Endothelial cell of umbilical vein (primary cell): ENCODE results near the gene MARCOL. TPM values are rescaled to one million over a fixed set of nuclear protein-coding genes. Genes with fewer than 3 reads are reported as not detected.

Experiments
- BruUV-seq: library from RNA; stranded (reverse); fragments of 400-500 nt; replicated peaks from 2 replicates; lab custom pipeline; 2021; lab: Mats Ljungman, UMichigan
- CTCF ChIA-PET: fragments of 300-600, 350-600 bp; sonication (Branson Sonifier 250); formaldehyde crosslinking; loops from one replicate; lab custom pipeline; 2021; ENCODE audit warnings: antibody characterized with exemption, inconsistent platforms; lab: Charles Lee
- POLR2A ChIA-PET: fragments of 300-600, 350-600 bp; sonication (Branson Sonifier 250); formaldehyde crosslinking; loops from one replicate; lab custom pipeline; 2021; ENCODE audit warnings: antibody characterized with exemption, inconsistent platforms; lab: Charles Lee
- DNase-seq: peaks from one replicate; pipeline ENCODE4 v3.0.0-alpha.2; 2011; ENCODE audit warnings: low read depth, low spot score
- FAIRE-seq: peaks from 2 replicates; lab custom pipeline; 2011; peaks lifted over from hg19 to GRCh38; lab: Jason Lieb, UNC
- H2AFZ ChIP-seq: 2 replicates; pipeline ENCODE4 v1.6.0; 2012; ENCODE audit warnings: low read depth, low read length, control low read depth, inconsistent platforms
- H3K27ac ChIP-seq: 2 replicates; pipeline ENCODE4 v1.5.1; 2011; ENCODE audit warnings: low read depth, mild to moderate bottlenecking, control low read depth, low read length, moderate library complexity; ENCODE audit not compliant: insufficient read depth
- H3K27me3 ChIP-seq, 2 experiments: 2 replicates each; pipeline versions ENCODE4 v1.6.0 to v1.6.1; 2011; ENCODE audit warnings: low read length in 2 of 2, mixed read lengths in 1 of 2; ENCODE audit not compliant: control insufficient read depth in 2 of 2, insufficient read depth in 2 of 2
- H3K36me3 ChIP-seq, 2 experiments: 2 replicates in 1 of 2; 3 replicates in 1 of 2; pipeline ENCODE4 v1.5.1; 2011; ENCODE audit warnings: low read length in 2 of 2, mild to moderate bottlenecking in 1 of 2, moderate library complexity in 1 of 2; ENCODE audit not compliant: control insufficient read depth in 2 of 2, insufficient read depth in 2 of 2; ENCODE audit errors: extremely low read depth in 1 of 2
- H3K4me1 ChIP-seq: 3 replicates; pipeline ENCODE4 v1.5.1; 2011; ENCODE audit warnings: mild to moderate bottlenecking, low read length; ENCODE audit not compliant: control insufficient read depth, insufficient read depth; ENCODE audit errors: extremely low read depth
- H3K4me2 ChIP-seq: 2 replicates; pipeline ENCODE4 v1.6.1; 2011; ENCODE audit warnings: low read length, control low read depth, mixed read lengths; ENCODE audit not compliant: insufficient read depth
- H3K4me3 ChIP-seq, 3 experiments: fragments of 200-600 bp in 1 of 3; sonication (generic), shearing (Covaris generic) in 1 of 3; replicated peaks in 1 of 3; 2 replicates each; pipeline ENCODE4 v1.5.1; 2011 to 2016; ENCODE audit warnings: control low read depth in 3 of 3, low read length in 3 of 3, mild to moderate bottlenecking in 2 of 3, inconsistent platforms in 1 of 3, low read depth in 1 of 3, moderate library complexity in 1 of 3; ENCODE audit not compliant: insufficient read depth in 1 of 3
- H3K79me2 ChIP-seq: 2 replicates; pipeline ENCODE4 v1.6.0; 2012; ENCODE audit warnings: low read length, inconsistent platforms; ENCODE audit not compliant: control insufficient read depth, insufficient read depth
- H3K9ac ChIP-seq: replicated peaks from 2 replicates; pipeline ENCODE3; 2011; ENCODE audit warnings: low read length, control low read depth; ENCODE audit not compliant: insufficient read depth; ENCODE audit errors: extremely low read depth
- H3K9me1 ChIP-seq: replicated peaks from 3 replicates; pipeline ENCODE4 v1.6.0; 2011; ENCODE audit warnings: mild to moderate bottlenecking, low read length; ENCODE audit not compliant: control insufficient read depth, insufficient read depth; ENCODE audit errors: extremely low read depth
- H3K9me3 ChIP-seq: replicated peaks from 2 replicates; pipeline ENCODE4 v1.5.1; 2012; ENCODE audit warnings: low read length, inconsistent platforms; ENCODE audit not compliant: control insufficient read depth, insufficient read depth
- H4K20me1 ChIP-seq: replicated peaks from 2 replicates; pipeline ENCODE3; 2011; ENCODE audit warnings: mild to moderate bottlenecking, low read length; ENCODE audit not compliant: control insufficient read depth, insufficient read depth; ENCODE audit errors: extremely low read depth
- CTCF ChIP-seq, 2 donors: IDR thresholded peaks; 1 replicate in 1 of 2; 2 replicates in 1 of 2; pipeline ENCODE4 v1.5.1; 2011; ENCODE audit warnings: low read length in 2 of 2, mild to moderate bottlenecking in 2 of 2, moderate library complexity in 2 of 2, control low read depth in 1 of 2, inconsistent platforms in 1 of 2, low read depth in 1 of 2; ENCODE audit not compliant: insufficient read depth in 1 of 2; ENCODE audit errors: extremely low read depth in 1 of 2
- EZH2 ChIP-seq: IDR thresholded peaks from 2 replicates; pipeline ENCODE4 v1.6.1; 2012; ENCODE audit warnings: borderline replicate concordance, low read depth, mild to moderate bottlenecking, moderate library complexity, low read length, inconsistent platforms; ENCODE audit not compliant: severe bottlenecking
- FOS ChIP-seq: IDR thresholded peaks from 2 replicates; pipeline ENCODE4 v1.6.1; 2011; ENCODE audit warnings: mild to moderate bottlenecking, low read length, moderate library complexity, borderline replicate concordance; ENCODE audit not compliant: insufficient read depth
- GATA2 ChIP-seq: IDR thresholded peaks from 2 replicates; pipeline ENCODE4 v1.7.0; 2011; ENCODE audit warnings: low read depth, mild to moderate bottlenecking, moderate library complexity, mixed read lengths, low read length; ENCODE audit not compliant: insufficient read length, insufficient read depth
- JUN ChIP-seq: IDR thresholded peaks from 2 replicates; pipeline ENCODE4 v1.6.1; 2011; ENCODE audit warnings: borderline replicate concordance, low read depth; ENCODE audit not compliant: insufficient read length, insufficient read depth
- MYC ChIP-seq: IDR thresholded peaks from one replicate; pipeline ENCODE4 v1.6.1; 2011; ENCODE audit warnings: mild to moderate bottlenecking, low read depth, low read length
- POLR2A ChIP-seq: IDR thresholded peaks from 2 replicates; pipeline ENCODE4 v1.6.1; 2012; ENCODE audit warnings: low read depth, mild to moderate bottlenecking, control low read depth, low read length
- POLR2AphosphoS5 ChIP-seq: IDR thresholded peaks from 2 replicates; pipeline ENCODE4 v1.6.1; 2012; ENCODE audit warnings: low read depth, mild to moderate bottlenecking, control low read depth, low read length, moderate library complexity; ENCODE audit not compliant: insufficient read depth
- dilution Hi-C: fragments of 300-500 bp; cut with MboI; formaldehyde crosslinking; loops from one replicate; pipeline ENCODE4 v1.15.0; 2019; ENCODE audit warnings: low sequenced_read_pairs; ENCODE audit not compliant: extremely low pct_ligation_motif_present
- intact Hi-C: fragments of 100-400 bp; cut with micrococcal nuclease; formaldehyde crosslinking; loops from one replicate; pipeline ENCODE4 v1.10.0; 2022
- polyA plus RNA-seq, 4 experiments: library from polyadenylated mRNA; depleted of rRNA in 3 of 4; stranded (reverse) in 3 of 4; unstranded in 1 of 4; fragments of >200 nt; gene quantifications; 2 replicates each; pipeline versions ENCODE4 v1.2.1 to v1.2.3, GENCODE V29; 2011 to 2012; ENCODE audit warnings: missing spikeins in 1 of 4
- total RNA-seq: library from RNA; stranded (reverse); gene quantifications from 2 replicates; pipeline ENCODE4 v1.2.3, GENCODE V29; 2021
- TF ChIP-seq, protein P1 (sequence below): IDR thresholded peaks from 2 replicates; pipeline ENCODE4 v1.6.1; 2011; ENCODE audit not compliant: insufficient read depth, insufficient read length

The MARCOL gene
- total and polyA plus RNA-seq, 2 donors (not counting 3 experiments of a cell fraction or from before 2014, with no cell fraction given), result not detected

- Histone ChIP-seq H3K4me2 (no peak overlapping the region), H3K27ac (no peak overlapping the region), H3K9me3 (no peaks in the 10 kb centered on the region), H3K4me1 (no peaks in the 10 kb centered on the region), H3K27me3 (no peaks in the 10 kb centered on the region), H3K9me1 (no peaks in the 10 kb centered on the region), H3K4me3 (no peak overlapping the region), H3K9ac (no peak overlapping the region), H3K79me2 (no peaks in the 10 kb centered on the region), H3K36me3 (no peaks in the 10 kb centered on the region), H2AFZ (no peak overlapping the region), H4K20me1 (no peaks in the 10 kb centered on the region)
- ChIA-PET POLR2A (no interaction called here), CTCF (interaction anchor here (1.3 to 2.3 kb wide), 4 partner anchors 20 to 470 kb away, joined by 3 to 7 read pairs (median 3); no protein-coding TSS in a partner anchor)
- FAIRE-seq (no peak), DNase-seq (no peak)
- dilution Hi-C loops (no loop called here), intact Hi-C loops (no loop called here)
- no TSS peak for BruUV-seq
- no peak for TF ChIP-seq POLR2AphosphoS5
- TF ChIP-seq EZH2, result no peak
- TF ChIP-seq, protein P1, sequence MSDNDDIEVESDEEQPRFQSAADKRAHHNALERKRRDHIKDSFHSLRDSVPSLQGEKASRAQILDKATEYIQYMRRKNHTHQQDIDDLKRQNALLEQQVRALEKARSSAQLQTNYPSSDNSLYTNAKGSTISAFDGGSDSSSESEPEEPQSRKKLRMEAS, result no peak
- TF ChIP-seq POLR2A, result no peak
- TF ChIP-seq CTCF (IDR thresholded peaks at IDR 0.05; ENCODE audit: extremely low read depth in 1 of 2, insufficient read depth in 1 of 2, low read depth in 1 of 2, low read length in 2 of 2), result no peak
- no peak for TF ChIP-seq GATA2
- no peak for TF ChIP-seq JUN
- no peak for TF ChIP-seq FOS
- TF ChIP-seq MYC, result no peak
These were observed 22.9 kb downstream of the MARCOL start for GRCh38 chr5:148261221-148261620.
